HEK293T (cell line): ENCODE results near the gene SPECC1L.

ENCODE experiments used
- CTCF ChIA-PET: fragments of 350-600 bp; formaldehyde crosslinking; extraction: SDS; loops from one replicate; lab custom pipeline; 2021; ENCODE audit warnings: antibody characterized with exemption, inconsistent platforms; lab: Yijun Ruan, JAX
- POLR2A ChIA-PET: fragments of 350-600 bp; formaldehyde crosslinking; extraction: SDS; loops from one replicate; lab custom pipeline; 2020; ENCODE audit warnings: antibody characterized with exemption, inconsistent platforms; lab: Yijun Ruan, JAX
- DNase-seq: peaks from one replicate; pipeline ENCODE4 v3.0.0; 2012; ENCODE audit warnings: mixed read lengths; ENCODE audit errors: extremely low spot score
- ARNT ChIP-seq: fragments of 450-650 bp; IDR thresholded peaks from 2 replicates; pipeline ENCODE4 v1.6.1; 2017; ENCODE audit warnings: mild to moderate bottlenecking
- BHLHE40 ChIP-seq: fragments of 450-650 bp; IDR thresholded peaks from 2 replicates; pipeline ENCODE4 v1.6.1; 2016; ENCODE audit warnings: mild to moderate bottlenecking, moderate library complexity, borderline replicate concordance
- CTBP1 ChIP-seq: fragments of 450-650 bp; IDR thresholded peaks from 2 replicates; pipeline ENCODE4 v1.6.1; 2016; ENCODE audit warnings: borderline replicate concordance
- ELF4 ChIP-seq: fragments of 450-650 bp; IDR thresholded peaks from 2 replicates; pipeline ENCODE4 v1.6.1; 2017; ENCODE audit warnings: antibody characterized with exemption
- FOXA1 ChIP-seq: fragments of 450-650 bp; IDR thresholded peaks from 2 replicates; pipeline ENCODE4 v1.6.1; 2016; ENCODE audit warnings: mild to moderate bottlenecking
- FOXK2 ChIP-seq: fragments of 450-650 bp; IDR thresholded peaks from 2 replicates; pipeline ENCODE4 v1.6.1; 2016; ENCODE audit warnings: mild to moderate bottlenecking
- FOXM1 ChIP-seq: fragments of 450-650 bp; IDR thresholded peaks from 2 replicates; pipeline ENCODE4 v1.6.1; 2017; ENCODE audit warnings: mild to moderate bottlenecking, borderline replicate concordance
- HDGF ChIP-seq: fragments of 450-650 bp; IDR thresholded peaks from 2 replicates; pipeline ENCODE4 v1.6.1; 2017; ENCODE audit warnings: antibody characterized with exemption, borderline replicate concordance
- L3MBTL2 ChIP-seq: fragments of 450-650 bp; conservative IDR thresholded peaks from 2 replicates; pipeline ENCODE4 v1.6.1; 2016; ENCODE audit warnings: mild to moderate bottlenecking
- LEF1 ChIP-seq: fragments of 450-650 bp; IDR thresholded peaks from 2 replicates; pipeline ENCODE4 v1.6.1; 2017; ENCODE audit warnings: mild to moderate bottlenecking, borderline replicate concordance
- NFRKB ChIP-seq: fragments of 450-650 bp; IDR thresholded peaks from 2 replicates; pipeline ENCODE4 v1.6.1; 2016; ENCODE audit warnings: mild to moderate bottlenecking, moderate library complexity
- SP1 ChIP-seq: fragments of 450-650 bp; IDR thresholded peaks from 2 replicates; pipeline ENCODE4 v1.6.1; 2017
- SUZ12 ChIP-seq: fragments of 450-650 bp; IDR thresholded peaks from 2 replicates; pipeline ENCODE4 v1.6.1; 2016; ENCODE audit warnings: mild to moderate bottlenecking
- TARDBP ChIP-seq: fragments of 450-650 bp; IDR thresholded peaks from 2 replicates; pipeline ENCODE4 v1.6.1; 2016
- ZNF384 ChIP-seq: fragments of 450-650 bp; IDR thresholded peaks from 2 replicates; pipeline ENCODE4 v1.6.1; 2016
- TF ChIP-seq, protein P1 (sequence below): fragments of 450-650 bp; IDR thresholded peaks from 2 replicates; pipeline ENCODE4 v1.6.1; 2016

The SPECC1L gene

DNA sequence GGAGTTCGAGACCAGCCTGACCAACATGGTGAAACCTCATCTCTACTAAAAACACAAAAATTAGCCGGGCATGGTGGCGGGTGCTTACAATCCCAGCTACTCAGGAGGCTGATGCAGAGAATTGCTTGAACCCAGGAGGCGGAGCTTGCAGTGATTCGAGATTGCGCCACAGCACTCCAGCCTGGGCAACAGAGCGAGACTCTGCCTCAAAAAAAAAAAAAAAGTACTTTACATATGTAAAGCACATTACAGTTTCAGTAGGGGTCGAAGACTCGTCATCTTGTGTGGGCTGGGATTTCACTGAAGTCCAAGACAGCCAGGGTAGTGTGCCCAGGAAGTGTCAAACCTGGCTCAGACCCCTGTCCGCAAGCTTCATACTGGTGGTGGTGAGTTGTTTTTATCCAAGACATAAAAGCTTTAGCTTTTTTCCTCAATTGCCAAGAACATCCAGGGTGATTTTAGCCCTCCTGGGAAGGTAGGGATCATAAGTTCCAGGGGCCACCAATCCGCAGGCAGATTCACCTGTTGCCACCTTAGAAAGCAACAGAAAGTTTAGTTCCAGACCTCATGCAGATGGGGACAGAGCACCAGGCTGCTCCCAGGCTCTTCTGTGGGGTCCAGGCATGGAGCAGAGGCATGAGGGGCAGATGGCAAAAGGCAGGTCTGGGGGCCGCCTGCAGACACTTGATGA lies 135.1 kb downstream of the SPECC1L start:
- no peak for DNase-seq
- POLR2A ChIA-PET: no interaction called here
- no peak for TF ChIP-seq L3MBTL2
- TF ChIP-seq HDGF: no peak
- no peak for TF ChIP-seq SUZ12
- TF ChIP-seq ELF4: no peak
- TF ChIP-seq FOXK2: no peak
- CTCF ChIA-PET: no interaction called here

GRCh38 chr22:24406322-24407277 lies 136.0 kb downstream of the SPECC1L start:
- DNase-seq: no peak
- TF ChIP-seq, protein P1, sequence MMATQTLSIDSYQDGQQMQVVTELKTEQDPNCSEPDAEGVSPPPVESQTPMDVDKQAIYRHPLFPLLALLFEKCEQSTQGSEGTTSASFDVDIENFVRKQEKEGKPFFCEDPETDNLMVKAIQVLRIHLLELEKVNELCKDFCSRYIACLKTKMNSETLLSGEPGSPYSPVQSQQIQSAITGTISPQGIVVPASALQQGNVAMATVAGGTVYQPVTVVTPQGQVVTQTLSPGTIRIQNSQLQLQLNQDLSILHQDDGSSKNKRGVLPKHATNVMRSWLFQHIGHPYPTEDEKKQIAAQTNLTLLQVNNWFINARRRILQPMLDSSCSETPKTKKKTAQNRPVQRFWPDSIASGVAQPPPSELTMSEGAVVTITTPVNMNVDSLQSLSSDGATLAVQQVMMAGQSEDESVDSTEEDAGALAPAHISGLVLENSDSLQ: no peak
- no peak for TF ChIP-seq FOXA1
- TF ChIP-seq BHLHE40: no peak
- TF ChIP-seq CTBP1: no peak
- no peak for TF ChIP-seq ELF4
- TF ChIP-seq SP1: no peak
- TF ChIP-seq SUZ12: no peak
- TF ChIP-seq FOXK2: no peak
- no peak for TF ChIP-seq NFRKB
- ChIA-PET CTCF (no interaction called here), POLR2A (no interaction called here)

DNA sequence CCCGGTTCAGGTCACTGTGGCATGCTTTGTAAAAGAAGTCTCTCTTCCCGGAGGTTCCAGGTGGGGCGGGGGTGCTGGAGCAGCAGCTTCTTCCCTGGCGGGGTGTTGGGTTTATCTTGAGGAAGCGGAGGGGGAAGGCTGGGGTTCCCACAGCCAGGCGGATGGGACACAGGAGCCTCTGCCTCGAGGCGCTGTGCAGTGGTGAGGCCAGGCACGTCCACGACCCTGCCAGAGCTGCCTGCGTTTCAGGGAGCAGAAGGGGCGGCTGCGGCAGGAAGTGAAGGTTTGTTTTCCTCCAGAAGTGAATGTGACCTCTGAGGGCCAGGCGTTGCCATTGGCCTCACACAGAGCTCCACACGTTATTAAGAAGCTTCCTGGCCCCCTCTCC lies 136.6 kb downstream of the SPECC1L start:
- DNase-seq: no peak
- POLR2A ChIA-PET: no interaction called here
- CTCF ChIA-PET: no interaction called here
- TF ChIP-seq LEF1 (no peak), ZNF384 (no peak), SP1 (no peak), TARDBP (no peak), ELF4 (no peak), NFRKB (no peak), FOXK2 (no peak)
- TF ChIP-seq, protein P1: no peak

DNA sequence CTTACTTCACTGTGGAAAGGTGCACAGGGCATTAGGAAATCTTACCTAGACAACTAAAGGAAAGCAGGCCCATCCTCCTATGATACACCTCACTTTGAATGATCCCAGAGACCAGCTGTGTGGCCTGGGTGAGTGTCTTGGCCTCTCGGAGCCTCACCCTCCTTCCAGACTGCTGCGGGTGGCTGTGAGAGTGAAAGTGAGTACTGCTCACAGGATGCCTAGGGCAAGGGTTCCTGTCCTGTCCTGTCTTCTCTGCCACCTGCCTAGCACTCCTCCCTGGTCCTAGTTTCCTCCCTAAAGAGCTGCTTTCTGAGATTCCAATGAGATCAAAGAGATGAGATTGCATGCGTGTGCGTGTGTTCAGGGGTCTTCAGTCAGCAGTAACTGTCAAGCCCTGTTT lies 137.3 kb downstream of the SPECC1L start:
- TF ChIP-seq NFRKB: no peak
- TF ChIP-seq FOXK2: no peak
- no peak for TF ChIP-seq ARNT
- ChIA-PET POLR2A (no interaction called here), CTCF (no interaction called here)

GRCh38 chr22:24408630-24409029 lies 138.0 kb downstream of the SPECC1L start:
- ChIA-PET CTCF (no interaction called here), POLR2A (interaction anchor here (0.9 kb wide), 1 partner anchor 10 kb away, joined by 3 read pairs; no protein-coding TSS in a partner anchor)
- no peak for TF ChIP-seq FOXM1
- no peak for TF ChIP-seq L3MBTL2
- TF ChIP-seq CTBP1: no peak
- no peak for TF ChIP-seq ARNT
- TF ChIP-seq ELF4: no peak
- TF ChIP-seq FOXK2: no peak
- TF ChIP-seq ZNF384: no peak
- no peak for TF ChIP-seq SUZ12
- no peak for TF ChIP-seq LEF1
- TF ChIP-seq HDGF: no peak
- no peak for TF ChIP-seq NFRKB
- TF ChIP-seq FOXA1: no peak
- TF ChIP-seq SP1: no peak
- TF ChIP-seq, protein P1: no peak
- DNase-seq: no peak

More for the DNA sequence above, 137.3 kb downstream of the SPECC1L start:
- DNase-seq: no peak

- CTCF ChIA-PET: no interaction called here
- no peak for DNase-seq
- POLR2A ChIA-PET: interaction anchor here (0.9 kb wide), 1 partner anchor 11 kb away, joined by 3 read pairs; no protein-coding TSS in a partner anchor
- no peak for TF ChIP-seq NFRKB
- TF ChIP-seq BHLHE40: no peak
- no peak for TF ChIP-seq ARNT
- TF ChIP-seq, protein P1: no peak
- TF ChIP-seq FOXA1: no peak
- no peak for TF ChIP-seq ELF4
- TF ChIP-seq FOXK2: no peak
- no peak for TF ChIP-seq SUZ12
- TF ChIP-seq L3MBTL2: no peak
- no peak for TF ChIP-seq CTBP1
- TF ChIP-seq TARDBP: no peak
- TF ChIP-seq LEF1: no peak
- no peak for TF ChIP-seq SP1
- TF ChIP-seq HDGF: no peak
- TF ChIP-seq FOXM1: no peak
- TF ChIP-seq ZNF384: no peak
Observed at GRCh38 chr22:24409707-24410106, 139.1 kb downstream of the SPECC1L start.
